VCaP (cell line): ENCODE data around the gene APLNR.

Source experiments
- H3K27ac ChIP-seq: fragments of 450-650 bp; 2 replicates; pipeline ENCODE4 v1.5.1; 2017
- CTCF ChIP-seq: fragments of 450-650 bp; conservative IDR thresholded peaks from 2 replicates; pipeline ENCODE4 v1.5.1; 2017; ENCODE audit warnings: mild to moderate bottlenecking, moderate library complexity

The APLNR gene

DNA sequence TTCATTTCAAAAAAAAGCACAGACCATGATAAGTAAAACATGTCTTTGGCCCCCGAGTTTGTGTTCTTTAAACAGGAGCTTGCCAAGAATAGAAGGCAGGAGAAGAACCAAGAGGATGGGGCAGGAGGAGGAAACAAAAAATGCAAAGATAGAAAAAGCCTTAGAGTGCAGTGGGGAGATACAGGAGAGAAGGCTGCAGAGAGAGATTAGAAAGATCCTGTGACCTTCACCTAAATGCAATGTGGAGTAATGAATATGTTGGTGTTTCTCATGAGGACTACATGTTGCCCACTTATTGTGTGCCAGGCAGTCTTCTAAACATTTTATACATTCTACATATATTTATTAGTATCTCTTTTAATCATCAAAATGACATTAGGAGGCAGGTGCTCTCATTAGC, 2.3 kb upstream of the APLNR start:
- TF ChIP-seq CTCF: no peak
- no peak overlapping the region for H3K27ac ChIP-seq

GRCh38 chr11:57235761-57236703, 1.0 kb downstream of the APLNR start:
- no peak for TF ChIP-seq CTCF
- no peak overlapping the region for H3K27ac ChIP-seq

GRCh38 chr11:57233702-57234101, 3.3 kb downstream of the APLNR start:
- H3K27ac ChIP-seq: no peak overlapping the region
- no peak for TF ChIP-seq CTCF

- no peak for TF ChIP-seq CTCF
These were observed 5.4 kb downstream of the APLNR start for GRCh38 chr11:57231539-57232253.

DNA sequence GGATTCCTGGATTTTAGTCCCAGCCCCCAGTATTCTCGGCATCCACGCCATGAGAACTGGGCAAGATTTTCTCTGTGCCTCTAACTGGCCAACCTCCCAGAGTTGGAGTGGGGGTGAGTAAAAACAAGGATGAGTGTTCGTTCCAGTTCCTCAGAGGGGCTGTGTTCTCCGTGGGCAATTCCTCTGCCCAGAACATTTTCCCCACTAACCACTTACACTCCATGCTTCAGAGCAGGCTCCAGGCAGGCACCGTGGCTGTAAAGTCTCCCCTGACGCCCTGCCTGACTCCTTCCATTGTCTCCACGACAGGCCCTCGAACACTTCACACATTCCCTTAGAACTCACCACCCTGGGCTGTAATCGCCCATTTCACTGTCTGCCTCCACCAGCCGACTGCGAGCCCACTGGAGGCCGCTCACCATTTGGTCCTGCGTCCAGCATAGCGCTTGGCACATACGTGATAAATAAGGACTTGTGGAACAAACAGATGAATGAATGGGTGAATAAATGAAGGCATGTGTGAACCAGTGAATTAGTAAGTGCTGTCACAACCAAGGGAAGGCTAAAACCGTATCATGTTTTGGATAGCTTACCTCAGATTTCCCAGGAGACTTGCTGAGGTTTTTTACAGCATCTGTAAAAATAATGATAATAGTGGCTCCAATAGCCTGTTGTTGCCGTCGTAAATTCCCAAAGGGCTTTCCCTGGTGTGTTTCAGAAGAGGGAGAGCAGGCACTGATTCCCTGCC, 6.1 kb downstream of the APLNR start:
- no peak overlapping the region for H3K27ac ChIP-seq
- TF ChIP-seq CTCF: no peak

More at GRCh38 chr11:57231539-57232253, 5.4 kb downstream of the APLNR start:
- no peak overlapping the region for H3K27ac ChIP-seq

DNA sequence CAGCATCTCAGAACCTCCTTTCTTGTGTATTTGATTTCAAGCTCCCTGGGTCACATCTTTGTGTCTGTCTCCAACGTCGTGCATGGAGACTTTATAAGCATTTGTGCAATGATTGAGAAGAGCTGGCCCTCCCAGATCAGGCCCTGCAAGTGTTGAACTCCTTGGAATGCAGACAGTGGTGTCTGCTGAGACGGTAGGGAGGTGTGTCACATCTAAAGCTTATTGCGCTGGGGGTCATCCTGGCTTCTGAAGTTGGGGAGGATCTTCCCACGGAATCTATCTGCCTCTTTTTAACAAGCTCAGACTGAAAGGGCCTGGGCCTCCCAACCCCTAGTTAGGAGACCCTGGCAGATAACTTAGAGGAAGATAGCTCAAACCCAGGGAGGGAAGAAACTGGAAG, 6.7 kb downstream of the APLNR start:
- TF ChIP-seq CTCF: no peak
- H3K27ac ChIP-seq: no peak overlapping the region

DNA sequence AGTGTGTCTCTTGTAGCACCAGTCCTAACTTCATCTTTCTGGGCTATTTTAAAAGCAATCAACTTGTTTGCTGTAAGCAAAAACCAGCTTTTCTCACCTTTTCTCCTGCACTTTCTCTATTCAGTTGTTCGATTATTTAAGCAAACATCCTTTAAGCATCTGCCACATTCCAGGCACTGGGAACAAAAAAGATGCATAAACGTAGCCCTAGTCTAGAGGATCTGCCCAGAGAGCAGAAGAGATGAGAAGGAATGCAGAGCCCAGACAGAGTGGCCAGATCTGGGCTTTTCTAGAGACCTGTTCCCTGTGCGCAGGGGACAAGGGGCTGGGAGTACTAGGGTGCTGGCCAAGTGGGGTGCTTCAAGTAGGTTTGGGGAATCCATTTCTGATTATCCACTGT, 8.4 kb downstream of the APLNR start:
- TF ChIP-seq CTCF: no peak
- H3K27ac ChIP-seq: no peak overlapping the region
